Parathyroid adenoma (tissue), 2 donors: ENCODE data around the gene STK4.

Experiments used
- H2AFZ ChIP-seq: fragments of 300-600 bp; sonication (generic); one replicate; pipeline ENCODE4 v1.7.0; 2017; ENCODE audit warnings: antibody characterized with exemption, mild to moderate bottlenecking
- H3K27ac ChIP-seq: fragments of 300-600 bp; sonication (generic); one replicate; pipeline ENCODE4 v1.7.0; 2017
- H3K27me3 ChIP-seq: fragments of 300-600 bp; sonication (generic); one replicate; pipeline ENCODE4 v1.7.0; 2017; ENCODE audit warnings: low read length; ENCODE audit not compliant: control insufficient read depth, insufficient read depth
- H3K36me3 ChIP-seq: fragments of 300-600 bp; sonication (generic); one replicate; pipeline ENCODE4 v1.7.0; 2017; ENCODE audit warnings: low read length; ENCODE audit not compliant: control insufficient read depth, insufficient read depth
- H3K4me1 ChIP-seq: fragments of 300-600 bp; sonication (generic); one replicate; pipeline ENCODE4 v1.7.0; 2017; ENCODE audit warnings: control low read depth
- H3K4me2 ChIP-seq: fragments of 300-600 bp; sonication (generic); one replicate; pipeline ENCODE4 v1.7.0; 2017; ENCODE audit warnings: low read length
- H3K4me3 ChIP-seq: fragments of 300-600 bp; sonication (generic); one replicate; pipeline ENCODE4 v1.7.0; 2017; ENCODE audit warnings: low read depth, low read length
- H3K79me2 ChIP-seq: fragments of 300-600 bp; sonication (generic); one replicate; pipeline ENCODE4 v1.7.0; 2017; ENCODE audit warnings: control low read depth
- H3K9ac ChIP-seq: fragments of 300-600 bp; sonication (generic); one replicate; pipeline ENCODE4 v1.7.0; 2017; ENCODE audit warnings: mild to moderate bottlenecking
- H3K9me3 ChIP-seq: fragments of 300-600 bp; sonication (generic); one replicate; pipeline ENCODE4 v1.7.0; 2017; ENCODE audit warnings: low read length; ENCODE audit not compliant: control insufficient read depth
- TF ChIP-seq, protein P1 (sequence below): fragments of 300-600 bp; sonication (generic); IDR thresholded peaks from one replicate; pipeline ENCODE4 v1.7.0; 2017; ENCODE audit warnings: antibody characterized with exemption, mild to moderate bottlenecking
- donor health status: primary hyperparathyroidism.

Gene STK4

DNA sequence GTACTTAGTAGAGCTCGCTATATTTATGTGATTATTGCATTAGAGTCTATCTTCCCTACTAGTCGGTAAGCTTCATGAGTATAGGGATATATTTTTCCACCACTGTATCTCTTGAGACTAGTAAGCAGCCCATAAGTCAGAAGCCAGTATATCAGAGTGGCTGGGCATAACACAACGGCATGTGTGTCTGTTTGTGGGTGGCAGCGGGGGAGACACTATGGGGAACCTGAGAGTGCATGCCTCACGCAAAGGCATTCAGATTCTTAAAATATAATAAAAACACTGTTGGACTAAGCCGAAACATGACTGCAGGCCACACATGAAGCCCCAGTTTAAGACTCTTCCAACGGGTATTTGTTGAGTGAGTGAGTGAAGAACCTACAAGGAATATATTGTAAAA lies 126.6 kb downstream of the STK4 start:
- no peaks in the 10 kb centered on the region for H3K79me2 ChIP-seq
- no peaks in the 10 kb centered on the region for H3K9me3 ChIP-seq
- H3K4me3 ChIP-seq, result no peak overlapping the region
- no peaks in the 10 kb centered on the region for H3K36me3 ChIP-seq
- TF ChIP-seq, protein P1, sequence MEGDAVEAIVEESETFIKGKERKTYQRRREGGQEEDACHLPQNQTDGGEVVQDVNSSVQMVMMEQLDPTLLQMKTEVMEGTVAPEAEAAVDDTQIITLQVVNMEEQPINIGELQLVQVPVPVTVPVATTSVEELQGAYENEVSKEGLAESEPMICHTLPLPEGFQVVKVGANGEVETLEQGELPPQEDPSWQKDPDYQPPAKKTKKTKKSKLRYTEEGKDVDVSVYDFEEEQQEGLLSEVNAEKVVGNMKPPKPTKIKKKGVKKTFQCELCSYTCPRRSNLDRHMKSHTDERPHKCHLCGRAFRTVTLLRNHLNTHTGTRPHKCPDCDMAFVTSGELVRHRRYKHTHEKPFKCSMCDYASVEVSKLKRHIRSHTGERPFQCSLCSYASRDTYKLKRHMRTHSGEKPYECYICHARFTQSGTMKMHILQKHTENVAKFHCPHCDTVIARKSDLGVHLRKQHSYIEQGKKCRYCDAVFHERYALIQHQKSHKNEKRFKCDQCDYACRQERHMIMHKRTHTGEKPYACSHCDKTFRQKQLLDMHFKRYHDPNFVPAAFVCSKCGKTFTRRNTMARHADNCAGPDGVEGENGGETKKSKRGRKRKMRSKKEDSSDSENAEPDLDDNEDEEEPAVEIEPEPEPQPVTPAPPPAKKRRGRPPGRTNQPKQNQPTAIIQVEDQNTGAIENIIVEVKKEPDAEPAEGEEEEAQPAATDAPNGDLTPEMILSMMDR, result no peak
- H2AFZ ChIP-seq, result no peak overlapping the region
- H3K4me2 ChIP-seq, result no peak overlapping the region
- H3K27ac ChIP-seq, result no peak overlapping the region
- H3K9ac ChIP-seq, result no peak overlapping the region
- peaks cover 7% of the 10 kb centered on the region for H3K27me3 ChIP-seq
- H3K4me1 ChIP-seq, result peaks cover 5% of the 10 kb centered on the region

DNA sequence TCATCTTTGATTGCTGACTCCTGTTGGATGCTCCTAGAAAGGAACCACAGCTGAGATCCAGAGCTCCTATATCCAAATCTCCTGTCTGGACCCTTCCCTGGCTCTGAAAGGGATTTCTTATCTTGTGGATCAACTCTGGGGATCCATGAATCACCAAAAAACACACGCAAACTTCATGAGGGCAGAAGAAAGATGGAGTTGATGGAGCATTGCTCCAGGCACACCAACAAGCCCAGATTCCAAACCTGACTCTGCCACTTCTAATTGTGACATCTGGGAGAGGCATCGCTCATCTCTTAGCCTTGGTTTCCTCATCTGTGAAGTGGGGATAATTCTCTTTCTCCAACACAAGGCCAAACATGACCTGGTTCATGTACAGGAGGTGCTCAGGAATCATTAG lies 127.9 kb downstream of the STK4 start:
- no peak overlapping the region for H2AFZ ChIP-seq
- H3K27ac ChIP-seq, result no peak overlapping the region
- no peaks in the 10 kb centered on the region for H3K9me3 ChIP-seq
- H3K36me3 ChIP-seq, result no peaks in the 10 kb centered on the region
- no peaks in the 10 kb centered on the region for H3K79me2 ChIP-seq
- peaks cover 7% of the 10 kb centered on the region for H3K27me3 ChIP-seq
- no peak overlapping the region for H3K4me2 ChIP-seq
- TF ChIP-seq, protein P1, result no peak
- H3K9ac ChIP-seq, result no peak overlapping the region
- no peak overlapping the region for H3K4me3 ChIP-seq
- peaks cover 2% of the 10 kb centered on the region for H3K4me1 ChIP-seq

DNA sequence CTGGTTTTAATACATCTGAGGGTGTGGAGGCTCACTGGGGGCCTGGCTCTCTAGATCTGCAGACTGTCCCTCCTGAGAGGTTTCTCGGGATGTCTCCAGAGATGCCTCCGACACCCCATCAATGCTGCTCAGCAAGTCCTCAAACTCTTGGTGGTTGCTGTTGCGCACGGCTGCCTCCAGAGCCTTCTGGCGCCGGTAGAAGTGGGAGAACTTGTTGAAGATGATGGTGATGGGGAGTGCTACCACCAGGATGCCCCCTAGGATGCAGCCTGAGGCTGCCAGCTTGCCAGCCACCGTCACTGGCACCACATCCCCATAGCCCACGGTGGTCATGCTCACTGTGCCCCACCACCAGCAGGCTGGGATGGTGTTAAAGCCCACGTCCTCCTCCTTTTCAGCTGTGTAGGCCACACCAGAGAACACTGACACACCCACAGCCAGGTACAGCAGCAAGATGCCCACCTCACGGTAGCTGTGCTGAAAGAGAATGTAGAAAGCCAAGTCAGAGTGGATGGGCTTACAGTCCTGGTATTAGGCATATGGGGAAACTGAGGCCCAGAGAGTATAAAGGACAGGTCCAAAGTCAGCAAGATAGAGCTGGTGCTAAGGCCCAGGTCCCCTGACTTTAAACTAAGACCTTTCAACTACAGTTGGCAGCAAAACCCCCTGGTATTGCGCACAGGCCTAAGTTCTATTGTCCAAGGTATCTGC lies 128.7 kb downstream of the STK4 start:
- Histone ChIP-seq H3K79me2 (no peaks in the 10 kb centered on the region), H2AFZ (no peak overlapping the region), H3K9me3 (no peaks in the 10 kb centered on the region), H3K36me3 (no peaks in the 10 kb centered on the region), H3K27me3 (peaks cover 7% of the 10 kb centered on the region), H3K9ac (no peak overlapping the region), H3K4me3 (no peak overlapping the region), H3K27ac (no peak overlapping the region), H3K4me1 (no peaks in the 10 kb centered on the region), H3K4me2 (no peak overlapping the region)
- TF ChIP-seq, protein P1, result no peak

DNA sequence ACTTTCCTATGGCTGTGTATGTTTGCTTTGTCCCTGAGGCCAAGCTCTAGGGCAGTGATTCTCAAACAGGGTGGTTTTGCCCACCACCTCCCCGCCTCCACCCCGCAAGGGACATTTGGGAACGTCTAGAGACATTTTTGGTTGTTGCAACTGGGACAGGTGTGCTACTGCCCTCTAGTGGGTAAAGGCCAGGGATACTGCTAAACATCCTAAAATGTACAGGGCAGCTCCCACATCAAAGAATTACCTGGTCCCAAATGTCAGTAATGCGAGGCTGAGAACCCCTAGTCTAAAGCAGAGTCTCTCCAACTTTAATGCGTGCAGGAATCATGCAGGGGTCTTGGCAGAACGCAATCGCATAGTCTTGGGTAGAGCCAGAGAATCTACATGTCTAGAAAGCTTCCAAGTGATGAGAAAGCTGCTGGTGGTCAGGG lies 129.5 kb downstream of the STK4 start:
- Histone ChIP-seq H3K36me3 (no peaks in the 10 kb centered on the region), H3K4me2 (no peak overlapping the region), H3K9ac (no peak overlapping the region), H2AFZ (no peak overlapping the region), H3K4me1 (no peaks in the 10 kb centered on the region), H3K4me3 (no peak overlapping the region), H3K27me3 (peaks cover 7% of the 10 kb centered on the region), H3K79me2 (no peaks in the 10 kb centered on the region), H3K9me3 (no peaks in the 10 kb centered on the region), H3K27ac (no peak overlapping the region)
- TF ChIP-seq, protein P1, result peak; percentile 72

DNA sequence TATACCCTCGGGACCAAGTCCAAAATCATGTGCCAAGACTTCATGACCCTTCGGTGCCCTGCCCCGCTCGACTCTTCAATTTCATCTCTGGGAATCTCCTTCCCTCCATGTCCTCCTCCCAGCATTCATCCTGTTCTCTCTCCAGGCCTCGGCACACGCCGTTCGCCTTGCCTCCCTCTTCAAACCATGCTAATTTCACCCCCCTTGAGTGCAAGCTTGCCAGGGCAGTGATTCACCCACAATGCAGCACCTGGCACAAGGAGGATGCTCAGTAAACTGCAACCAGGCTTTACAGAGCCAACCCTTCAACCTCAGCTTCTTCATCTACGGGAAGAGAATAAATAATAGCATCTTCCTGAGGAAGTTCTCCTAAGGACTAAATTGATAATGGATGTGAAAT lies 130.5 kb downstream of the STK4 start:
- Histone ChIP-seq H3K27me3 (peaks cover 7% of the 10 kb centered on the region), H2AFZ (no peak overlapping the region), H3K4me3 (no peak overlapping the region), H3K79me2 (no peaks in the 10 kb centered on the region), H3K4me1 (no peaks in the 10 kb centered on the region), H3K9ac (no peak overlapping the region), H3K27ac (no peak overlapping the region), H3K36me3 (no peaks in the 10 kb centered on the region), H3K4me2 (no peak overlapping the region), H3K9me3 (no peaks in the 10 kb centered on the region)
- TF ChIP-seq, protein P1, result no peak
